Stimulated activated naive CD8-positive, alpha-beta T cell treated with anti-CD3 and anti-CD28 coated beads, Interleukin-15, amount 100 ng/mL, for 72 hours (primary cell): ENCODE data around the gene UNC13A.

Experiments
- ATAC-seq: fragments of 150-1000 bp; cut with Tn5 transposase; 2 replicates; pipeline ENCODE4 v1.10.0; 2021; ENCODE audit warnings: mild to moderate bottlenecking, moderate library complexity
- DNase-seq, 2 donors: peaks; one replicate each; pipeline ENCODE4 v3.0.0; 2021 to 2022
- H3K27ac Mint-ChIP-seq, 2 donors: one replicate each; pipeline ENCODE4 v1.8.0; 2022; ENCODE audit warnings: mild to moderate bottlenecking in 2 of 2, mixed read lengths in 2 of 2, moderate library complexity in 2 of 2
- H3K27me3 Mint-ChIP-seq: one replicate; pipeline ENCODE4 v1.8.0; 2022; ENCODE audit warnings: mixed read lengths
- H3K4me1 Mint-ChIP-seq: one replicate; pipeline ENCODE4 v1.8.0; 2022; ENCODE audit warnings: mild to moderate bottlenecking, mixed read lengths
- H3K4me3 Mint-ChIP-seq, 2 donors: one replicate each; pipeline ENCODE4 v1.8.0; 2022; ENCODE audit warnings: mild to moderate bottlenecking in 2 of 2, mixed read lengths in 2 of 2, moderate library complexity in 1 of 2
- H3K9me3 Mint-ChIP-seq, 2 donors: one replicate each; pipeline ENCODE4 v1.8.0; 2022; ENCODE audit warnings: mixed read lengths in 2 of 2

The UNC13A gene

DNA sequence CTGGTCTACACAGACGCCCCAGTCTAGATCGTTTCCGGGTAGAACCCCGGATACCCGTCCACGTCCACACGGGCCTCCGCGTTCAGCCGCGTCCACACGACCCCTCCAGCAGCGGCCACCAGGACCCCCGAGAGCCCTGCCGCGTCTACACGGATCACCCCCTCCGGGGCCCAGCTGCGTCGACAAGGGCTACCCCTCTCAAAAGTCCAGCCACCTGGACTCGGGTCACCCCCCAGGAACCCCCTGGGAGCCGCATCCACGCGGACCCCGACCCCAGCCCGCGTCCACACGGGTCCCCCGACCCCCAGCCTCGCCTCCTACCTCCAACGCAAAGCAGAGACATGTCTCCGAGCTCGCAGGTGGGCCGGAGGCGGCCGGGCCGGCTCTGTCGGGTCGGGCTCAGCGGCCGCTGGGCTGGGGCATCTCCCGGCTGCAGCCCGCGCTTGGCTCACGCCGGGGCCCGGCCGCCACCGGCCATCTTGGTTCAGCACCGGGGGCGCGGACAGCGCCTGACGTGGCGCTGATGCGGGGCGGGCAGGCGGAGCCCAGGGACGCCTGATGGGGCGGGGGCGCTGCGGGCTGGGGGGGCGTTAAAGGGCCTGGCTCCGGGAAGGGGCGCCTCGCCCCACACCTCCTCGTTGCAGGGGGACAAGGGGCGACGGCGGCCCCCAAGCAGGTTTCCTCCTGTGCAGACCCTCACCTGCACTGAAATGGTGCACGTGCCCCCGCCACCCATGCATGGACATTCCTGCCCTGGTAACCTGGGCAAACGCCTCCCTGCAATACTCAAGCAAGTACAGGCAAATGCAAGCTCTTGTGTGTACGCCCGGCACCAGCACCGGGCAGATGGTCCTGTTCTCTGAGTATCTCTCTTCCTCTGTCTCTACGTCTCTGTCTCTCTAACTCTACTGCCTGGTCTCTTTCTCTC lies at the start of gene UNC13A:
TSS of gene UNC13A (minus strand) at position 498 of the 928 bp plus-strand sequence. CDS start at position 343, 155 bp downstream.
- peak; percentile 70 for ATAC-seq
- Mint-ChIP-seq H3K27ac (no peak within 1 kb of the TSS), H3K4me3 (peak within 1 kb of the TSS; percentile 4 to 6), H3K9me3 (no peaks in the 10 kb centered on the region), H3K4me1 (peaks cover 19% of the 10 kb centered on the region), H3K27me3 (peaks cover 82% of the 10 kb centered on the region)
- peak; percentile 34 to 40 for DNase-seq

GRCh38 chr19:17737690-17738153 lies 49.6 kb upstream of the UNC13A start:
- H3K27ac Mint-ChIP-seq: no peak overlapping the region
- H3K4me3 Mint-ChIP-seq: no peak overlapping the region
- ATAC-seq (no peak), DNase-seq (no peak)
- no peaks in the 10 kb centered on the region for H3K27me3 Mint-ChIP-seq
- peaks cover 12% of the 10 kb centered on the region for H3K4me1 Mint-ChIP-seq
- no peaks in the 10 kb centered on the region for H3K9me3 Mint-ChIP-seq

- Mint-ChIP-seq H3K4me3 (no peak overlapping the region), H3K27me3 (no peaks in the 10 kb centered on the region), H3K4me1 (peaks cover 20% of the 10 kb centered on the region), H3K27ac (no peak overlapping the region), H3K9me3 (no peaks in the 10 kb centered on the region)
- no peak for ATAC-seq
- no peak for DNase-seq
Measured at GRCh38 chr19:17735410-17735809, 47.3 kb upstream of the UNC13A start.

- no peak overlapping the region for H3K27ac Mint-ChIP-seq
Measured at GRCh38 chr19:17734146-17734545, 46.0 kb upstream of the UNC13A start.

GRCh38 chr19:17733127-17733526 lies 45.0 kb upstream of the UNC13A start:
- no peaks in the 10 kb centered on the region for H3K9me3 Mint-ChIP-seq
- DNase-seq: no peak
- H3K27me3 Mint-ChIP-seq: no peaks in the 10 kb centered on the region
- no peak overlapping the region for H3K4me3 Mint-ChIP-seq
- no peak overlapping the region for H3K27ac Mint-ChIP-seq
- peaks cover 17% of the 10 kb centered on the region for H3K4me1 Mint-ChIP-seq
- no peak for ATAC-seq

More at GRCh38 chr19:17734146-17734545, 46.0 kb upstream of the UNC13A start:
- no peak overlapping the region for H3K4me3 Mint-ChIP-seq
- peaks cover 19% of the 10 kb centered on the region for H3K4me1 Mint-ChIP-seq
- ATAC-seq: no peak
- no peaks in the 10 kb centered on the region for H3K9me3 Mint-ChIP-seq
- no peaks in the 10 kb centered on the region for H3K27me3 Mint-ChIP-seq
- DNase-seq: no peak

GRCh38 chr19:17727843-17728242 lies 39.7 kb upstream of the UNC13A start:
- DNase-seq (no peak), ATAC-seq (peak; percentile 28)
- Mint-ChIP-seq H3K9me3 (no peaks in the 10 kb centered on the region), H3K4me1 (peaks cover 17% of the 10 kb centered on the region), H3K4me3 (no peak overlapping the region), H3K27me3 (no peaks in the 10 kb centered on the region), H3K27ac (no peak overlapping the region)

DNA sequence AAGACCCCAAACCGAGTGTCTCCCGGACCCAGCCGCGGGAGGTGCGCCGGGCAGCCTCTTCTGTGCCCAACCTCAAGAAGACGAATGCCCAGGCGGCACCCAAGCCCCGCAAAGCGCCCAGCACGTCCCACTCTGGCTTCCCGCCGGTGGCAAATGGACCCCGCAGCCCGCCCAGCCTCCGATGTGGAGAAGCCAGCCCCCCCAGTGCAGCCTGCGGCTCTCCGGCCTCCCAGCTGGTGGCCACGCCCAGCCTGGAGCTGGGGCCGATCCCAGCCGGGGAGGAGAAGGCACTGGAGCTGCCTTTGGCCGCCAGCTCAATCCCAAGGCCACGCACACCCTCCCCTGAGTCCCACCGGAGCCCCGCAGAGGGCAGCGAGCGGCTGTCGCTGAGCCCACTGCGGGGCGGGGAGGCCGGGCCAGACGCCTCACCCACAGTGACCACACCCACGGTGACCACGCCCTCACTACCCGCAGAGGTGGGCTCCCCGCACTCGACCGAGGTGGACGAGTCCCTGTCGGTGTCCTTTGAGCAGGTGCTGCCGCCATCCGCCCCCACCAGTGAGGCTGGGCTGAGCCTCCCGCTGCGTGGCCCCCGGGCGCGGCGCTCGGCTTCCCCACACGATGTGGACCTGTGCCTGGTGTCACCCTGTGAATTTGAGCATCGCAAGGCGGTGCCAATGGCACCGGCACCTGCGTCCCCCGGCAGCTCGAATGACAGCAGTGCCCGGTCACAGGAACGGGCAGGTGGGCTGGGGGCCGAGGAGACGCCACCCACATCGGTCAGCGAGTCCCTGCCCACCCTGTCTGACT lies 39.0 kb upstream of the UNC13A start:
- Mint-ChIP-seq H3K9me3 (no peaks in the 10 kb centered on the region), H3K27ac (no peak overlapping the region), H3K4me3 (no peak overlapping the region), H3K4me1 (peaks cover 18% of the 10 kb centered on the region), H3K27me3 (no peaks in the 10 kb centered on the region)
- peak; percentile 35 for ATAC-seq
- no peak for DNase-seq

DNA sequence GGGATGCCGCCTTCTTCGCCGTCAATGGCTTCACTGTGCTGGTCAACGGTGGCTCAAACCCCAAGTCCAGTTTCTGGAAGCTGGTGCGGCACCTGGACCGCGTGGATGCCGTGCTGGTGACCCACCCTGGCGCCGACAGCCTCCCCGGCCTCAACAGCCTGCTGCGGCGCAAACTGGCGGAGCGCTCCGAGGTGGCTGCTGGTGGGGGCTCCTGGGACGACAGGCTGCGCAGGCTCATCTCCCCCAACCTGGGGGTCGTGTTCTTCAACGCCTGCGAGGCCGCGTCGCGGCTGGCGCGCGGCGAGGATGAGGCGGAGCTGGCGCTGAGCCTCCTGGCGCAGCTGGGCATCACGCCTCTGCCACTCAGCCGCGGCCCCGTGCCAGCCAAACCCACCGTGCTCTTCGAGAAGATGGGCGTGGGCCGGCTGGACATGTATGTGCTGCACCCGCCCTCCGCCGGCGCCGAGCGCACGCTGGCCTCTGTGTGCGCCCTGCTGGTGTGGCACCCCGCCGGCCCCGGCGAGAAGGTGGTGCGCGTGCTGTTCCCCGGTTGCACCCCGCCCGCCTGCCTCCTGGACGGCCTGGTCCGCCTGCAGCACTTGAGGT lies 38.1 kb upstream of the UNC13A start:
- H3K4me3 Mint-ChIP-seq: no peak overlapping the region
- DNase-seq: no peak
- no peaks in the 10 kb centered on the region for H3K9me3 Mint-ChIP-seq
- no peak overlapping the region for H3K27ac Mint-ChIP-seq
- H3K27me3 Mint-ChIP-seq: no peaks in the 10 kb centered on the region
- H3K4me1 Mint-ChIP-seq: peaks cover 24% of the 10 kb centered on the region
- ATAC-seq: peak; percentile 21

DNA sequence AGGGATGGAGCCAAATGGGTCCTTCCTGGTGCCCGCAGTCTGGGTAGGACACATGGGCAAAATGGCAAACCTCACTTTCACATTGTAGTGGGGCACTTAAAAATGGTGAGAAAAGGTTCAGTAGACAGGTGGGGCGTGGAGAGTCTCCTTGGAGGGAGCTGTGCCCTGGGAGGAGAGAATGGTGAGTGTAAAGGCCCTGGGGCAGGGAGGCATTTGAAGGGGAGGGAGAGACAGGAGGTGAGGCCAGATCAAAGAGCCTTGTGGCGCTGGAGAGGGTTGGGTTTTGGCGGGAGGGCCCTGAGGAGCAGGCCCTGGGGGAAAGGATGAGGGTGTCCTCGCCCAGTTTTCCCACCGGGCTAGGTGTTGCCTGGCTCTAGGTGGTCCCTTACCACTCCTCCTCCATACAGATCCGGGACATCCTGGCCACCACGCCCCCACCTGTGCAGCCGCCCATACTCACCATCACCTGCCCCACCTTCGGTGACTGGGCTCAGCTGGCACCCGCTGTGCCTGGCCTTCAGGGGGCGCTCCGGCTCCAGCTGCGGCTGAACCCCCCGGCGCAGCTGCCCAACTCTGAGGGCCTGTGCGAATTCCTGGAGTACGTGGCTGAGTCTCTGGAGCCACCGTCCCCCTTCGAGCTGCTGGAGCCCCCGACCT lies 37.4 kb upstream of the UNC13A start:
- H3K27ac Mint-ChIP-seq: no peak overlapping the region
- DNase-seq: no peak

GRCh38 chr19:17724655-17725054 lies 36.5 kb upstream of the UNC13A start:
- peaks cover 32% of the 10 kb centered on the region for H3K4me1 Mint-ChIP-seq
- no peak for DNase-seq
- peak overlapping the region; percentile 35 to 88 for H3K27ac Mint-ChIP-seq
- no peak overlapping the region for H3K4me3 Mint-ChIP-seq
- no peaks in the 10 kb centered on the region for H3K27me3 Mint-ChIP-seq
- no peaks in the 10 kb centered on the region for H3K9me3 Mint-ChIP-seq
- no peak for ATAC-seq

More for the DNA sequence above, 37.4 kb upstream of the UNC13A start:
- Mint-ChIP-seq H3K9me3 (no peaks in the 10 kb centered on the region), H3K4me3 (no peak overlapping the region), H3K4me1 (peaks cover 26% of the 10 kb centered on the region), H3K27me3 (no peaks in the 10 kb centered on the region)
- peak; percentile 33 for ATAC-seq

DNA sequence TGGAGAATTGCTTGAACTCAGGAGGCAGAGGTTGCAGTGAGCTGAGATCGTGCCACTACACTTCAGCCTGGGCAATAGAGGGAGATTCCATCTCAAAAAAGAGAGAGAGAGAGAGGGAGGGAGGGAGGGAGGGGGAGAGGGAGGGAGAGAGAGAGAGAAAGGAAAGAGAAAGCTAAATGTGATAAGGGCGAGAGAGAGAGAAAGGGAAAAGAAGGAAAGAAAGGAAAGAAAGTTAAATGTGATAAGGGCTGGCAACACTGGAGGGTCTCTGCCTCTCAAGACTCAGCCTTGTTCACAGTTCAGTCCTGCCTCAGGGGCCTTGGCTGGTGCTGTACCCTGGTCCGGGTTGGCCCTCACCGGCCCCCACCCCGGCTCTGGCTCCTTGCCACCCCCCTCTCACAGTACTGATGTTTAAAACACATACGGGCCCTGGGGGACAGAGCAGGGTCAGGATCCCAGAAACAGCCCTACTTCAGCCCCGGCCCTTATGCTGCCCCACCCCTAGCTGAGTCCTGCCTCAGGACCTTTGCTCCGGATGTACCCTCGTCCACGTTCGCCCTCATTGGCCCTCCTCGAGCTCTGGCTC lies 34.6 kb upstream of the UNC13A start:
- DNase-seq (no peak), ATAC-seq (no peak)
- Mint-ChIP-seq H3K4me3 (no peak overlapping the region), H3K4me1 (peaks cover 38% of the 10 kb centered on the region), H3K27me3 (no peaks in the 10 kb centered on the region), H3K9me3 (no peaks in the 10 kb centered on the region), H3K27ac (no peak overlapping the region)

- no peaks in the 10 kb centered on the region for H3K9me3 Mint-ChIP-seq
- H3K27ac Mint-ChIP-seq: no peak overlapping the region
- DNase-seq (no peak), ATAC-seq (no peak)
- peak overlapping the region in 1 of 2 donors; percentile 88 for H3K4me3 Mint-ChIP-seq
- peaks cover 8% of the 10 kb centered on the region for H3K27me3 Mint-ChIP-seq
- peaks cover 45% of the 10 kb centered on the region for H3K4me1 Mint-ChIP-seq
Measured at GRCh38 chr19:17721821-17722220, 33.7 kb upstream of the UNC13A start.

GRCh38 chr19:17721111-17721628 lies 33.0 kb upstream of the UNC13A start:
- ATAC-seq: no peak
- peak overlapping the region in 1 of 2 donors; percentile 66 for H3K27ac Mint-ChIP-seq

GRCh38 chr19:17720440-17720839 lies 32.3 kb upstream of the UNC13A start:
- Mint-ChIP-seq H3K4me1 (peaks cover 45% of the 10 kb centered on the region), H3K9me3 (no peaks in the 10 kb centered on the region), H3K27ac (peak overlapping the region; percentile 91), H3K27me3 (peaks cover 8% of the 10 kb centered on the region), H3K4me3 (peak overlapping the region; percentile 86 to 88)
- ATAC-seq: no peak
- DNase-seq: no peak

More at GRCh38 chr19:17721111-17721628, 33.0 kb upstream of the UNC13A start:
- peaks cover 8% of the 10 kb centered on the region for H3K27me3 Mint-ChIP-seq
- H3K9me3 Mint-ChIP-seq: no peaks in the 10 kb centered on the region
- peak overlapping the region; percentile 86 to 88 for H3K4me3 Mint-ChIP-seq
- peaks cover 45% of the 10 kb centered on the region for H3K4me1 Mint-ChIP-seq
- no peak for DNase-seq
